ENCODE data around the gene PTGES3.

DNA sequence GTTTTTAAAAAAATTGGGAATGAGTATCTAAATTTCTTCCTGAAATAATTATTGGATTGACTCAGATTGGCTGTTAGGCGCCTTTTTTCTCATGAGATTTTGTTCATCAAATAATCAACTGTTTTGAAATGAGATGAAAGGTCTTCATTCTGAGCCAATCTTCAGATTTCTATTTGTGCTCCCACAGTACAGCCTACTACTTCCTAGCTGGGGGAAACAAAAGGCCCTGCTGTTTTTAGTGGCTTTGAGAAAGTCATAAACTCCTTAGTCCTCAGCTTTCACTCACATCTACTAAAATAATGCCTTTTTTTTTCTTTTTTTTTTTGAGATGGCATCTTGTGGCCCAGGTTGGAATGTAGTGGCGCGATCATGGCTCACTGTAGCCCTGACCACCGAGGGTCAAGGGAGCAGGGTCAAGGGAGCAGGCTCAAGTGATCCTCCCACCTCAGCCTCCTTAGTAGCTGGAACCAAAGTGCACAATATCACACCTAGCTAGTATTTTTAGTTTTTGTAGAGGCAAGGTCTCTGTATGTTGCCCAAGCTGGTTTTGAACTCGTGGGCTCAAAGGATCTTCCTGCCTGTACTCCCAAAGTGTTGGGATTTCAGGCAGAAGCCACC, 21.8 kb upstream of the PTGES3 start:
- TF ChIP-seq, protein P1, sequence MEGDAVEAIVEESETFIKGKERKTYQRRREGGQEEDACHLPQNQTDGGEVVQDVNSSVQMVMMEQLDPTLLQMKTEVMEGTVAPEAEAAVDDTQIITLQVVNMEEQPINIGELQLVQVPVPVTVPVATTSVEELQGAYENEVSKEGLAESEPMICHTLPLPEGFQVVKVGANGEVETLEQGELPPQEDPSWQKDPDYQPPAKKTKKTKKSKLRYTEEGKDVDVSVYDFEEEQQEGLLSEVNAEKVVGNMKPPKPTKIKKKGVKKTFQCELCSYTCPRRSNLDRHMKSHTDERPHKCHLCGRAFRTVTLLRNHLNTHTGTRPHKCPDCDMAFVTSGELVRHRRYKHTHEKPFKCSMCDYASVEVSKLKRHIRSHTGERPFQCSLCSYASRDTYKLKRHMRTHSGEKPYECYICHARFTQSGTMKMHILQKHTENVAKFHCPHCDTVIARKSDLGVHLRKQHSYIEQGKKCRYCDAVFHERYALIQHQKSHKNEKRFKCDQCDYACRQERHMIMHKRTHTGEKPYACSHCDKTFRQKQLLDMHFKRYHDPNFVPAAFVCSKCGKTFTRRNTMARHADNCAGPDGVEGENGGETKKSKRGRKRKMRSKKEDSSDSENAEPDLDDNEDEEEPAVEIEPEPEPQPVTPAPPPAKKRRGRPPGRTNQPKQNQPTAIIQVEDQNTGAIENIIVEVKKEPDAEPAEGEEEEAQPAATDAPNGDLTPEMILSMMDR (conservative IDR thresholded peaks at IDR 0.05 in 1 of 2, IDR thresholded peaks at IDR 0.05 in 1 of 2; ENCODE audit: extremely low read depth in 1 of 2, insufficient read depth in 1 of 2, low read depth in 1 of 2, low read length in 2 of 2) = no peak
- no peak for TF ChIP-seq EZH2 (IDR thresholded peaks at IDR 0.05; ENCODE audit: borderline replicate concordance, low read length)
